Stimulated activated naive B cell treated with anti-CD40 and anti-IgM and Interleukin-4, amounts not matched to agents 10 μg/mL and 1 μg/mL and 100 μg/mL, for 72 hours (primary cell): ENCODE data around the gene HOXD4.

Experiments
- ATAC-seq, 2 donors: fragments of 150-1000 bp; cut with Tn5 transposase; replicated peaks; 2 replicates each; pipeline ENCODE4 v1.10.0; 2021; ENCODE audit warnings: moderate library complexity in 1 of 2
- DNase-seq: peaks from one replicate; pipeline ENCODE4 v3.0.0; 2021
- H3K27ac Mint-ChIP-seq: one replicate; pipeline ENCODE4 v1.8.0; 2022; ENCODE audit warnings: mild to moderate bottlenecking, mixed read lengths
- H3K27me3 Mint-ChIP-seq, 2 donors: one replicate each; pipeline ENCODE4 v1.8.0; 2022; ENCODE audit warnings: mixed read lengths in 2 of 2
- H3K36me3 Mint-ChIP-seq, 2 donors: one replicate each; pipeline ENCODE4 v1.8.0; 2022; ENCODE audit warnings: mixed read lengths in 2 of 2, mild to moderate bottlenecking in 1 of 2
- H3K4me1 Mint-ChIP-seq, 2 donors: one replicate each; pipeline ENCODE4 v1.8.0; 2022; ENCODE audit warnings: mixed read lengths in 2 of 2, mild to moderate bottlenecking in 1 of 2
- H3K4me3 Mint-ChIP-seq, 2 donors: one replicate each; pipeline ENCODE4 v1.8.0; 2022; ENCODE audit warnings: mild to moderate bottlenecking in 2 of 2, mixed read lengths in 2 of 2, moderate library complexity in 1 of 2
- H3K9me3 Mint-ChIP-seq, 2 donors: one replicate each; pipeline ENCODE4 v1.8.0; 2022; ENCODE audit warnings: mixed read lengths in 2 of 2, mild to moderate bottlenecking in 1 of 2

HOXD4 gene

DNA sequence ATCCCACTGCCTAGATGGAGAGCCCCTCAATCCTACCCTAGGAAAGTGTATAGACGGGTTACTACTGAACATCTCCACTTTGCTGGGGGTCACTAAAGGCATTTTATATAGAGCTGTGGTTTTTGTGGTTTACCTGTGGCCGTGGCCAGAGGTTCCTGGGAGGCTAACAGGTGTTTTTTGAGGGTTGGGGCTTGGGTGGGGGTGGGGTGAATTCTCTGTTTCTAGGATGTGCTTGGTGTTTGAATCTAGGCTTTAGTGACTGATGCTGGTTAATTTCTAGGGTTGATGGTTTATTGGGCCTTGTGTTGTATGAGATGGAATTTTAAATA is 14.1 kb upstream of the HOXD4 start:
- Mint-ChIP-seq H3K4me3 (peak overlapping the region in 1 of 2 donors; percentile 6), H3K27ac (no peak overlapping the region), H3K4me1 (peaks cover 18 to 29% of the 10 kb centered on the region in 2 donors), H3K27me3 (peaks cover 68 to 93% of the 10 kb centered on the region in 2 donors), H3K9me3 (peaks cover 4 to 6% of the 10 kb centered on the region in 2 donors), H3K36me3 (peaks cover 4 to 11% of the 10 kb centered on the region in 2 donors)
- ATAC-seq = no peak
- no peak for DNase-seq

DNA sequence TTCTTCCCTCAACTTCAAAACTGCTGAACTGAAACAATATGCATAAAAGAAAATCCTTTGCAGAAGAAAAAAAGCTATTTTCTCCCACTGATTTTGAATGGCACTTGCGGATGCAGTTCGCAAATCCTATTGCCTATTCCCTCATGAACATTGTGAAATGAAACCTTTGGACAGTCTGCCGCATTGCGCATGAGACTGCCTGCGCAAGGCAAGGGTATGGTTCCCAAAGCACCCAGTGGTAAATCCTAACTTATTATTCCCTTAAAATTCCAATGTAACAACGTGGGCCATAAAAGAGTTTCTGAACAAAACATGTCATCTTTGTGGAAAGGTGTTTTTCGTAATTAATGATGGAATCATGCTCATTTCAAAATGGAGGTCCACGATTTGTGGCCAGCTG is 13.4 kb upstream of the HOXD4 start:
- Mint-ChIP-seq H3K4me1 (peaks cover 15 to 25% of the 10 kb centered on the region in 2 donors), H3K9me3 (peaks cover 4 to 5% of the 10 kb centered on the region in 2 donors), H3K36me3 (peaks cover 3 to 8% of the 10 kb centered on the region in 2 donors), H3K27ac (no peak overlapping the region), H3K27me3 (peaks cover 64 to 93% of the 10 kb centered on the region in 2 donors), H3K4me3 (no peak overlapping the region)
- DNase-seq = no peak
- ATAC-seq = no peak

DNA sequence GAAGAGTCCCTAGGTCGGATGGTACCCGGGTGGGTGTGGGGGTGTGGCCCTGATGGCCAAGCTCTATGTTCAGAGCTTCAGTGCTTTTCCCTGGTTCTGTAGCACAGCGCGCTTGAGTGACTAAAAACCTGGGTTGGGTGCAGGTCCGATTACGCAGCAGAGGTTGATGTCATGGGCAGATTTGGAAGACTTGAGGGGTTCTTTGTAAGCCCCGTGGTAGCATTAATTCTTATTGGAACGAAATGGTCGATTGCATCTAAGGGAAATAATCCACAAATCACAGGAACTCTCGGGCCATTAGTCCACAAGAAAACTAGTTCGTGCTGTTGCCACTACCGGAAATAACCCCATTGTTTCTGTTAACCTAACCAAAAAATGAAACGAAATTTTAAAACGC is 12.8 kb upstream of the HOXD4 start:
- Mint-ChIP-seq H3K9me3 (peaks cover 4% of the 10 kb centered on the region in 2 donors), H3K27me3 (peaks cover 64 to 93% of the 10 kb centered on the region in 2 donors), H3K27ac (peak overlapping the region; percentile 33), H3K4me1 (peaks cover 15 to 25% of the 10 kb centered on the region in 2 donors), H3K36me3 (peaks cover 3 to 8% of the 10 kb centered on the region in 2 donors), H3K4me3 (peak overlapping the region in 1 of 2 donors; percentile 43)
- ATAC-seq = no peak
- DNase-seq = no peak

DNA sequence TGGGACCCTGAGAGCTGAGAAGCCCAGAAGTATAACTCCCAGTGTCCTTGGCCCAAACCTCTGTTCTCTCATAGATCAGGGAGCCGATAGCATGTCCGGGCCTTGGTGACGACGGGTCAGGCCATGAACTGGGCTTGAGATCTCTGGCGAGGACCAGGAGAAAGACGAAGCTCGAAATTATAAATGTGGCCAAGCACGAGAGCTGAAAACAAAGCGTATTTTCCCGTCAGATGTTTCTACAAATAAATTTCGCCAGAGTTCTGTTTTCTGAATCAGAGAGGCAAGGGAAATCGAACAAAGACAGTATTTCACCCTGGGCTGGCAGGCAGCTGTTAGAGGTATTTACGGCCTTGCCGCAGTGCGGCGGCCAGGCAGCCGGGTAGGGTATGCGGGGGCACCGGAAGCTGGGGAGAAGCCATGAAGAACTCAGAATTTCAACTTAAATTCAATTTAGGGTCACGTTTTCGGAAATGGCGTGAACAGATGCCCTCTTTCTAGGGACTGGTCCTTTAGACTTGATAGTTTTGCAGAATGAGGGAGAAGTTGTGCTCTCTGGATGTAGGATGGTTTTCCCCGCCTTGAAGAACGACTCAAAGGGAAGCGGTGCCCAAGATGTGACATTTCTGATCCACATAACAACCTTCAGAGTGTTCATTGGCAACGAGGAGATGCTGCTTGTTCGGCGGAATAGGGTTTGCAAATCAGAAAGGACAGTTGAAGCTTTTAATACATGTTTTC is 12.3 kb upstream of the HOXD4 start:
- no peak for DNase-seq
- Mint-ChIP-seq H3K9me3 (peaks cover 4% of the 10 kb centered on the region in 2 donors), H3K36me3 (peaks cover 3 to 8% of the 10 kb centered on the region in 2 donors), H3K4me1 (peaks cover 15 to 25% of the 10 kb centered on the region in 2 donors), H3K4me3 (peak overlapping the region; percentile 9 to 11), H3K27me3 (peaks cover 63 to 93% of the 10 kb centered on the region in 2 donors), H3K27ac (peak overlapping the region; percentile 33)
- ATAC-seq = no peak

DNA sequence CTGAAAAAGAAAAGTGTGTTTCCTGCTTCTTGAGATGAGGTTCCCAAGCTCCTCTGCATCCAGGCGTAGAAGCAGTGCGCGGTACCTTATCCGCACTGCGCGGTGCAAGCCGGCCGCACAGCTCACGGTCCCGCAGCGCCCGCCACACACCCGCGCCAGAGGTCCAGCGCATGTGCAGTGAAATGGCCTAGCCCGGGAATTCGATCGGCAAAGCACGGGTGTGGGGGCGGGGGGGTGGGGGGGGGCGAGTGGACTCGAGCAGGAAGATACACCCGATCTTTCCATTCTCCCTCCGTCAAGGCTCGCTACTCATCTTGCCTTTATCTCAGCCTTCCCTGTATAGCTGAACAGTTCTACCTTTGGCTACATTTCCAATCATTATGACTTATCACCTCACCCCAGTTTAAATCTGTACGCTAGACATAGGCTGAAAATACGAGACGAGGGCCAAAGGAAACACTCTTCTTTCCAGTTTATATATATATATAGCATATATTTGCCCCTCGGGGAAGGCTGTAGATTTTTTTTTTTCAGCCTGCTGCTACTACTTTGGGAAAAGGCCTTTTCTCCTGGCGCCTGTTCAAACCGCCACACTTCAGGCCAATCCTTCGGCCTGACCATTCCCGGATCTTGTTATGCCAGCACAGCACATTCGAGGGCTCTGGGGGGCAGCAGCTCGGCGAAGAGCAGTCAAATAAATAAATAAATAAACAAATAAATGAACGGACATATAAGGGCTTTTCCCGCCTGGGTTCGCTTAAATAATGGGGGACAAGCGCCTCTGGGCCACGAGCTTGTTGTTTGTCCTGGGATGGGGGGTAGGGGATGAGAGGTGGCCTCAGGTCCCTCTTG is 11.5 kb upstream of the HOXD4 start:
- Mint-ChIP-seq H3K4me1 (peaks cover 15 to 25% of the 10 kb centered on the region in 2 donors), H3K9me3 (peaks cover 4% of the 10 kb centered on the region in 2 donors), H3K36me3 (peaks cover 3 to 8% of the 10 kb centered on the region in 2 donors), H3K27me3 (peaks cover 61 to 91% of the 10 kb centered on the region in 2 donors), H3K27ac (no peak overlapping the region), H3K4me3 (peak overlapping the region in 1 of 2 donors; percentile 48)
- ATAC-seq = no peak
- DNase-seq = no peak

DNA sequence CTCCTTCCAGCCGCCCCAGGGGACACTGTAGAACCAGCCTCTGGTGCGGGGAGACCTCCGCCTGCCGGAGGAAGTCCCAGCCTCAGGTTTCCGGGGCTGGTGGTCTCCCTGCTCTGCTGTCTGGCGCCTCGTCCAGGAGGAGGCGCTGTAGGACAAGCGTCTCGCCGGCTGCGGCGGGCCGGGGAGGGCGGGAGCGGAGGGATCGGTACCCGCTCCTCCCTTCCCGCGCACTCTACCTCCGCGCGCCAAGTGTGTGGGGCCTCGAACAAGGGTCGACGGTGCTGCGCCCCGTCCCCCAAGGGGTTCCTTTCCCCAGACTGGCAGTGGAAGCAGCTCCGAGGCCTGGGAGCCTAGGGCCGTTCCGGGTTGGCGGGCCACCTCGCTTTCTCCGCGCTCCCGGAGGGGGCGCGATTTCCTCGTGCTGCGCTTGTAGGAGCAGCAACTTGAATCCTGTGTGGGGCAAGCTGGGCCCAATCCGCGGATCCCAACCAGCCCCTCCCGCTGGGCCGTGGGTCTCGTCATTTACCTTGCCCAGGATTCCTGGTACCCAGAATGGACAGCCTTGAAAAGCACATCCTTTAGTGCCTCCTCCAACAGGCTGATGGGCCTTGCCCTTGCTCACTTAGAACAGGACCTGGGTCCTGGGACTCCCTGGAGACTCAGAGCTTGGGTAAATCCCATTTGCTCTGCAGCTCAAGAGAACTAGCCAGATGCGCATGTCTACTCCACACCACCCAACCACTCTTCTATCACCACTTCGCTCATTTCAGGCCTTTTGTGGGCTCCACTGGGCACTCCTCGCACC is 10.6 kb upstream of the HOXD4 start:
- Mint-ChIP-seq H3K9me3 (peaks cover 3 to 4% of the 10 kb centered on the region in 2 donors), H3K4me3 (peak overlapping the region in 1 of 2 donors; percentile 48), H3K36me3 (peaks cover 3 to 5% of the 10 kb centered on the region in 2 donors), H3K27me3 (peaks cover 60 to 91% of the 10 kb centered on the region in 2 donors), H3K27ac (no peak overlapping the region), H3K4me1 (peaks cover 13 to 19% of the 10 kb centered on the region in 2 donors)
- ATAC-seq (peak; percentile 59 to 63), DNase-seq (peak; percentile 21)

DNA sequence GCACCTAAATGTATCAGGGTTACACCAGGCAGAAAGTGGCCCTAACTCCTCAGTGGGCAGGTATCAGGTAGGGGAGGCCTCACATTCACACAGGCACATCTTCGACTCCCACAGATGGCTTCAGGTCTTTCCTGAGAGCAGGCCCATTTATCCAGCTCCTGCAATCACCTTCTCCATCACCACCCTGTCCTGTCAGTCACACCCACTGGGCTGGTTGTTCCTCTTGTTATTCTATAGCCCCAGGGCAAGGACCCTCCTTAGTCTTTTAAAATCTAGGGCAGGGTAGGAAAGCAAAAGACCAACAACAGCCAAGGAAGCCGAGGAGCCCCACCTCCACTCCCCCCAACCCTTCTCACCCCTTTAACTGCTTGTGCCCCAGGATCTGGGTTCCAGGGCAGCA is 9.1 kb upstream of the HOXD4 start:
- Mint-ChIP-seq H3K27ac (no peak overlapping the region), H3K4me3 (no peak overlapping the region), H3K27me3 (peaks cover 64 to 94% of the 10 kb centered on the region in 2 donors), H3K36me3 (peaks cover 3 to 4% of the 10 kb centered on the region in 2 donors), H3K9me3 (peaks cover 0 to 4% of the 10 kb centered on the region in 2 donors), H3K4me1 (peaks cover 8 to 13% of the 10 kb centered on the region in 2 donors)
- DNase-seq (no peak), ATAC-seq (no peak)

DNA sequence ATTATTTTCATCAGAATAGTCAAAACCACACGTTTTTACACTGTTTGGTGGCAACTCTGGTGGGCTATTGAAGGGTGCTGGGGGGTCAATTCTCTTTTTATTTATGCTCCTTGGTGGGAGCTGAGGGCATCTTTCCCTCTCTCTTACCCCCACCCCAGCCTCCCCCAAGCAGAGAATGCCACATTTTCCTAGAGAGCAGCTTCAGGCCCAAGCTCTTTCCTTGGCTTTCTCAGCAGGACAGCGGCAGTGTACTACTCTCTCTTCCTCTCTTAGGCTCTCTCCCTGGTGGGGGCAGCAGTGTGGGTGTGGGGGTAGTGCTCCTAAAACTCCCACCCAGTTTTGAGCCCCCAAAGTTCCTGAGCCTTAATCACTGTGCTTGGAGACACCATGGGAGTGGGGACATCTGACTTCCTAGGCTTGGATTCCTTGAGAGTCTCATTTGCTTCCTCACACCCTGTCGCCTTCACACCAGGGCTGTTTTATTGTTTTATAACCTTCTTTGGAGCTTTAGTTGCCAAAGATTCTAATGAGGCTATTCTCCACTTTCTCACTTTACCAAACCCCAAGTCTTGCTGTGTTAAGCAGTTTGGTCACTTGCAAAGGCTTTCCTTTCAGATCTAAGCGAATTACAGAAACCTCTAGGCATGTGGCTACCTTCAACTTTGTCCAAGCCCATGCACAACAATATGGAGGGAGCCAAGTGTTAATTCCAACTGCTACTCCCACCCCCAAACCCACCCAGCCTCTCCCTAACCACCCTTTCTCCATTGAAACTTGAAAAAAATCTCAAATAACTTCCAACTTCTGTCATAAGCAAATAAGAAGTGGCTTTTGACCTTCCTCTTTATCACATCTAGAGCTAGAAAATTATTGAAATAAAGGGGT is 6.0 kb upstream of the HOXD4 start:
- Mint-ChIP-seq H3K27me3 (peaks cover 71 to 96% of the 10 kb centered on the region in 2 donors), H3K4me3 (no peak overlapping the region), H3K27ac (no peak overlapping the region), H3K4me1 (peaks cover 6 to 11% of the 10 kb centered on the region in 2 donors), H3K9me3 (no peaks in the 10 kb centered on the region), H3K36me3 (peaks cover 0 to 1% of the 10 kb centered on the region in 2 donors)
- DNase-seq (no peak), ATAC-seq (no peak)

DNA sequence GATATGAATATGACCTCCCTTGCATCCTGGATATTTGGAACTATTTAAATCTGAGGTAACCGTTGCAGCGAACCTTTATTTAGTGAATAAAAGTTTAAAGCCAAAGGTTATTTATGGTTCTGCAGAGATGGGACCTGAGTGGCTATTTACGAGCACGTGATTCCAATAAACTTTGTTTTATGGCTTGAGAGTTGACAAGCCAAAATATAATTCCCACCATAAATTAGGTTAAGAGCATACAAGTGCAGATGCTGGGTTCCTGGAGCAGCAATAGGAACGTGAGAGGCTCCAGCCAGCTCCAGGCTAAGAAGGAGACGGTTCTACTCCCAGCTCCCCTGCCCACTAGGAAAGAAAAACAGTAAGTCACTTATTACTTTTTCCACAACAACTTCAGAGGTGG is 5.2 kb upstream of the HOXD4 start:
- Mint-ChIP-seq H3K27me3 (peaks cover 74 to 98% of the 10 kb centered on the region in 2 donors), H3K4me1 (peaks cover 4 to 10% of the 10 kb centered on the region in 2 donors), H3K27ac (no peak overlapping the region), H3K36me3 (peaks cover 0 to 4% of the 10 kb centered on the region in 2 donors), H3K9me3 (no peaks in the 10 kb centered on the region), H3K4me3 (no peak overlapping the region)
- ATAC-seq = no peak
- no peak for DNase-seq

DNA sequence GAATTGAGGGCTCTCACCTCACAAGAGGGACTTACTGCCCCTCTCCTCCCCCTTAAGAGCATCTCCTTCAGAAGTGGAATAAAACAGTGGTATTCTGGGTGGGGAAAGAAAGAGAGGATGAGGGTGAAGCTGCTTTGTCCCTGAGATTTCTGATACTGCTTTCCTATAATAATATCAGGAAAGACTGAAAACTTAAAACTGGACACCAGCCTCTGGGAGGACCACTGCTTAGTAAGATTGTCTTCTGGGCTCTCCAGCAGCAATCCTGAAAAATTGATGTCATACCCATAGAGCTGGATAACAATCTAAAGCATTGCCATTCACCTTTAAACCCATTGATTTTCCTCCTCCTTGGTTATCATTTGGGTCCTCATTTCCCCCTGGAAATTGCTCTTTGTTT is 4.7 kb upstream of the HOXD4 start:
- DNase-seq (no peak), ATAC-seq (no peak)
- Mint-ChIP-seq H3K36me3 (peaks cover 0 to 4% of the 10 kb centered on the region in 2 donors), H3K4me1 (peaks cover 3 to 11% of the 10 kb centered on the region in 2 donors), H3K27ac (no peak overlapping the region), H3K9me3 (no peaks in the 10 kb centered on the region), H3K27me3 (peaks cover 73 to 98% of the 10 kb centered on the region in 2 donors), H3K4me3 (no peak overlapping the region)

DNA sequence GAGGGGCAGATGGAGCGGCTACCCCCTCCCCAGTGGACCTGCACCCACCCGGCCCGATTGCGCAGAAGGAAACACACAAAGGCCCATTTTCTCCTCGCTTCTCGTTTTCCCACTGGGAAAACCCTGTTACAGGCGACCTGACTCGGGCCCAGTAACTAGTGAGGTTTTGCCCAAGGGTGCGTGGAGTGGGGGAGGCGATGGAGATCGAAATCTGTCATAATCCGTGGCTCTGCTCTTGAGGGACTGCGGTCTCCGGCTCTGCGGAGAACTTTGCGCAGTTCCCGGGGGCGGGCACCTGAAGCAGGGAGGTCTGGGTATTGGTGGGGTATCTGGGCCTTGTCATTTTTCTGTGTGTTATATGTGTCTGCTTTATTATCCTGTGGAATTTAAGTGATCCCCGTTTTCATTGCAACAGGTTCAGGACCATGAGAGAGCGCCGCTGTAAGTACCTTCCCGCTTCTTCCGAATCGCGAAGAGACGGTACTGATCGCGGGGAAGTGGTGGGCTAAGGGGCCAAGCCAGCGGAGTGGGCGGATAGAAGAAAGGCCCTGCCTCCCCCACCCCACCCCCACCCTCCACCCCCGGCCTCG is 4.0 kb upstream of the HOXD4 start:
- DNase-seq = no peak
- H3K27ac Mint-ChIP-seq = no peak overlapping the region
- peaks cover 73 to 98% of the 10 kb centered on the region in 2 donors for H3K27me3 Mint-ChIP-seq
- no peaks in the 10 kb centered on the region for H3K9me3 Mint-ChIP-seq
- no peak overlapping the region for H3K4me3 Mint-ChIP-seq
- peaks cover 0 to 4% of the 10 kb centered on the region in 2 donors for H3K36me3 Mint-ChIP-seq
- H3K4me1 Mint-ChIP-seq = peaks cover 3 to 11% of the 10 kb centered on the region in 2 donors
- ATAC-seq = no peak

DNA sequence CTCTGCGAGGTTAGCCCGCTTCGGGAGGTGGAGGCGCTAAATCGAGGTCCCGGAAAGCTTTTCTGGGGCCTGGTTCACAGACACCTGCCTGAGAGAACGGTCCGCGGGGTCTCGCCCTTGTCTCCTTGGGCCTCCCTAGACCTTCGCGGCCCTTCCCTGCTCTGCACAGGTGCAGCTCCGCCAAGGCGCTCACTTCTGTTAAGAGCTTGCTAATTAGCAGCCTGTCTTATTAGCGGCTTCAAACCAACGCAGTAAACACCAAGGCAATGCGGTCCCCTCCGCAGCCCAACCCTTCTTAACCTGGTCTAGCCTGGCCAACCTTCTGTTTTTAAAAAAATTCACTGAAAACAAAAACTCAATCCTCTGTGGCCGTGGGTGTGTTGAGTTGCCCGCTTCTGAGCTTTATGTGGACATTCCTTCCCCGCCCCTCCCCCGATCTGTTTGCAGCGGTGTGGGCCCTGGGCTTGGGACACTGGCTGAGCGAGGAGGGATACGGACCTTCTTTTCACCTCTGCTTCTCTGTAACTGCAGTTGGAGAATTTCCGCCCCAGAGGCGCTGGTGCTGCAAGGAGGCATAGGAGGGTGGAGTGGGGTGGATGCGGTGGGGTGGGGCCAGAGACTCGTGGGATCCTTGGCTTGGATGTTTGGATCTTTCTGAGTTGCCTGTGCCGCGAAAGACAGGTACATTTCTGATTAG is 3.4 kb upstream of the HOXD4 start:
- Mint-ChIP-seq H3K9me3 (no peaks in the 10 kb centered on the region), H3K4me3 (no peak overlapping the region), H3K4me1 (peaks cover 3 to 11% of the 10 kb centered on the region in 2 donors), H3K36me3 (peaks cover 0 to 4% of the 10 kb centered on the region in 2 donors), H3K27ac (no peak overlapping the region), H3K27me3 (peaks cover 76 to 98% of the 10 kb centered on the region in 2 donors)
- DNase-seq = no peak
- ATAC-seq = no peak
